GM21515 (cell line): ENCODE measurements around the gene TMEM72.

Source experiments
- ATAC-seq: cut with Tn5 transposase; IDR thresholded peaks from one replicate; pipeline ENCODE4 v1.9.1; 2021; ENCODE audit not compliant: unreplicated experiment

The TMEM72 gene

DNA sequence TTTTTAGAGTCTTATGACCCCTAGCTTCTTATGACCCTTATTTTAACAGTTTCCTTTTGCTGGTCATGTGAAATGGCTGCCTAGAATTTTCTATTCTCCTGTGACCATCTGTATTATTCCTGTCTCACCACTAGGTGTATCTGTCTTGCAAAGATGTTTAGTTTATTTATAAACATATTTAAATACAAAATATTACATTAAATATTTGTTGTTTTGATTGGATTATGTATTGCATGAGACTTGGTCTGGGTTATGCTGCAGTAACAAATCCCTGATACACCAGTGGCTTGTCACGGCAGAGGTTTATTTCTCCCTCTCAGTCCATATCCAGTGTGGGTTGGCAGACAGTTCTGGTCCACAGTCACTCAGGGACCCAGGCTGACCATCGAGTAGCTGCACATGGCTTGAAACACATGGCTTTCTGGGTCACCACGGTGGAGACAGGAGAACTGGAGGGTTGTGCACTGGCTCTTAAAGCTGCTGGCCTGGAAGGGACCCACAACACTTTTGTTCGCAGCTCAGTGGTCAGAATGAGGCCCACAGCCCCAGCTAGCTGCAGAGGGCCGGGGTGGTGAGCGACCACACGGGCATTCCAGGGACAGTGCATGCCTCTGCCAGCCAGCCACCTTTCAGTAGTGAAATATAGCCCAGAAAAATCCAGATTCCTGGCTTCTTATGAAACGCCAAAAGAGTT is 55.8 kb downstream of the TMEM72 start:
- no peak for ATAC-seq

DNA sequence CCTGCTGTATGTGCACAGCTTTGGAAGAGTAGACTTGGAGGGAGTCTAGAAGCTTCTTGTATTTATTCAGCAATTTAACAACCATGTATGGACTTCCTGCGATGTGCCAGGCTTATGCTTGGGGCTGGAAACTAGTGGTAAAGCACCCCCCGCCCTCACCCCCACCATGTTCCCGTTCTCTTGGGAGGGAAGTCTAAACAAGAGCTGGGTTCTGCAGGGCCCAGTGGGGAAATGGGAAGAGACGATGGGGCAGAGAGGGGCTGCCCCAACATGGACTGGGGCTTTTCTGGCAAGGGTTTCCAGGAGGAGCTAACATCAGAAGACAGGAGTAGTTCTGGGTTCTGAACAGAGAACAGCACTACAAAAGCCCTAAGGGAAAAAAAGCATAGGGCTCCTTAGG is 56.5 kb downstream of the TMEM72 start:
- no peak for ATAC-seq

DNA sequence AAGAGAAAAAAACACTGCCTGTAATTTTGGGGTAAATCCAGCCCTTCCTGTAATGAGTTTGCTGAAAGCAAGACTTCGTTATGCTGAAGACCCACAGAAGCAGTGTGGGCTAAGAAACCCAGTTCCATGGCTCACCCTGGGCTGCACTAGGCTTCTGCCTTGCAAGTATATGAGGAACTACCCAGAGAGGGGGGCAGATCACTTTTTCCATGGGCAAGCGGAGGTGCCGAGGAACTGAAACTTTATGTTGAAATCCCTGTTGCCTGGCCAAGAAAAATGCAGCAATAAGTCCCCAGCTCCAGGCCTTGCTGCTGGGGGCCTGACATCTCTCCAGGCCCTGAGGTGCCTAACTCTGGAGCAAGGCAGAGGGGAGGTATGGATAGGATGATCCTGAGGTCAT is 57.0 kb downstream of the TMEM72 start:
- ATAC-seq = no peak

DNA sequence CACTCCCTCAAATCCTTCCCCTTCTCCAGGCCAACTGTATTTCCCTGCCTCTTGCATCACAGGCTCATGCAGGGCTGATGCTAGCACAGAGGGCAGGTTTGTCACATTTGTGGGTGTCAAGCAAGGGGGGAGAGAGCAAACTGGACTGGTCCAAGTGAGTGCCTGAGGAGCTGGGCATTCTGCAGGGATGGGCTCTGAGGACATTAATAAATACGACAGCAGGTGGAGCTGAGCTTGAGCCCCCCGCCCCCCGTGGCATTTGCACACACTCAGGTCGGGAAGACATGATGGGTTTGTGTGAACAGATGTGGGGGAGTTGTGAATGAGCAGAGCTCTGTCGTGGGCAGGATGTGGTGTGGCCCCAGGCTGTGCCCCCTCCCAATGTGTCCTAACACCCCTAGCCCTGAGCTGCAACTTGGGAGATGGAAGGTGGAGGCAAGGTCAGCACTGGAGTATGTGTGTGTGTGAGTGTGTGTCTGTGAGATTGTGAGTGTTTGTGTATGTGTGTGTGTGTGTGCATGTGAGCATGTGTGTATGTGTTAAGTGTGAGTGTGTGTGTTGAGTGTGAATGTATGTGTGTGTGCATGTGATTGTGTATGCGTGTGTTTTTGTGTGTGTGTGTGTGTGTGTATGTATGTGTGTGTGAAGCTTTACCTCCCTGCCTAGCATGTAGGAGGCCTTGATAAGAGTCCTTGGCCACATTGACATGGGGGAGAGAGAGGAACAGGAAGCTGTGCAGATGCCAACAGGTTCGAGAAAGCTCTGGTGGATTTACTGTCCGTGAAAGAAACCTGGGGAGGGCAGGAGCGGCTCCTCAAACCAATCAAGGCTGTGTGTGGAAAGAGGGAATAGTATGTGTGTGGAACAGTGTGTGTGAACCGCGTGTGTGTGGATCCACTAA is 57.6 kb downstream of the TMEM72 start:
- ATAC-seq = no peak

DNA sequence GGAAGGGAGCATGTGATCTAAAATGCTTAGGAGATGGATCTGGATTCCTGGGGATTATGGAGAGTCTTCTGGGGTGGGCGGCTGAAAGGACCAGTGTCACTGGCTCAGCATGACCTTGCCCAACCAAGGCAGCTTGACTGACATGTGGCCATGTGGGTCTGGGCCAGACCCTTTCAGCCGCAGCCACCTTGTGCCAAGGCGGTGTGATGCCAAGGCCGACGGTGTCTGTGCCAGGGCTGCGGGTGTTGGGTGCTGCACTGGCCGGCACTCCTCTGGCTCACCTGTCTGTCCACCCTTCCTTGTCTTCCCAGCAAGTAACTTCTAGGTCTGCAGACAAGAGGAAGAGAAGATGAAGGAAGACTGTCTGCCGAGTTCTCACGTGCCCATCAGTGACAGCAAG is 58.7 kb downstream of the TMEM72 start:
- no peak for ATAC-seq

DNA sequence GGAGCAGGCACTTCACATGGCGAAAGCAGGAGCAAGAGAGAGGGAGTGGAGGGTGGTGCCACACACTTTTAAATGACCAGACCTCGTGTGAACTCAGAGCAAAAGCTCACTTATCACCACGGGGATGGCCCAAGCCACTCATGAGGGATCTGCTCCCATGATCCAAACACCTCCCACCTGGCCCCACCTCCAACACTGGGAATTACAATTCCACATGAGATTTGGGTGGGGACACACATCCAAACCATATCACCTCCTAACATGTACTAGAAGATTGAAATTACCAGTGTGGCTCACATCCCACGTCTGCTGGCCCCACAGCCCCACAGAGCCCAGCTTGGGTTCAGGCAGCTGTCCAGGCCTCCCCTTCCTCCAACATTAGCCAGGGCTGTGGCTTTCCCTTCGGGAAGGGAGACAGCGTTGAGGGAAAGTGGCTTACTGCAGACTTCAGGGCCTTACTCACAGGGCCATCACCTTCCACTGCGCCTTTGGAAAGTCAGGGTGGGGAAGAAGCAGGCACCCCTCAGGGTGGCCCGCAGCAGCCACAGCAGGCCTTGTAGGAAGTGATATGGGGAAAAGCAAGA is 59.8 kb downstream of the TMEM72 start:
- ATAC-seq = no peak

DNA sequence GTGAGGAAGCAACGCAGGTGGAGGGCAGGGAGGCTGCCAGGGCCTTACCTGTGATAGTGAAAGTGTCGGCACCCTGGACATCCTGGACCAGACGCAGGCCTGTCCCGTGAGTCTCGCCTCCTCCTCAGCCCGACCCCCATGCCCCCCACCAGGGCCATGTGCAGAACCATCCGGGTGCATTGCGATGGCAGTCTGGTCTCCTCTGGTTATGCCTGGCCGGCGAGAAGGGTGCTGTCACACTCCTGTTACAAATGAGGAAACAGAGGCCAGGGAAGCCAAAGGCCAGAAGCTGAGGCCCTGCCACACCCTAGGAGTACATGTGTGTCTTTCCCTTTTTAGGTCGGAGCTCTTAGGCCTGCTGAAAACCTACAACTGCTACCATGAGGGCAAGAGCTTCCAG is 60.3 kb downstream of the TMEM72 start:
- ATAC-seq = no peak

DNA sequence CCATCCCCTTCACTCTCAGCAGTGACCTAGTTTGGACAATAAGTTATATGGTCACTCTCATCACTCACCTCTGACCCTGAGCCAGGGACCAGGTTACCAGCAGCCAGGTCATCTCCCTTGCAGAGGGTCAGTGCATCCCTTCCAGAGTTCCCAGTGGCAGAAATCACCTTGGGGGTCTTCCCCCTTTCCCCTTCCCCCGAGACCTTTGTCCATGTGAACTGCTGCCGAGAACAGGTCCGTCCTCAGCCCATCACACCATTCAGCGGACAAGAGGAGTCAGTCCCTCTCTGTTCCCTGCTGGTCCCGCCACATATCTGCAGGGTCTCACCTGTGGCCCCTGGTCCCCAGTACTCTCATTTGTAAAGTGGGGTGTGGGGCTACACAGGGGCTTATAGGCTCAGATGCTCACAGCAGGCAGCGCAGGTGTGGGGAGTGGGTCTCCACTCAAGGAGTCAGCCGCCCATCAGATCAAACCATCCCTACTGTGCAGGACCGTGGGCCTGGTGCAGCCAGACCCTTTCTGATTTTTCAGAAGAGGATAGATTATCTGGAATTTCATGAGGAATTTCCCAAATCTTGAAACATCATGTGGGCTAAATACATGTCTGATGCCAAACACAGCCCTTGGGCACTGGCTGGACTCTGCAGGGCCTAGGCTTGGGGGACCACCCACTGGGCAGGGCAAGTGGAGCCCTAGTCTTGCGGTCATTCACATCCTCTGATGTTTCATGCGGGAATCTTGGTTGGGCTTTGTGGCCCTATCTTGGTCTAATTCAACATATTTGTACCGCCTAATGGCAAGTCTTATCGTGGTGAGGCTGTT is 61.0 kb downstream of the TMEM72 start:
- ATAC-seq = no peak

DNA sequence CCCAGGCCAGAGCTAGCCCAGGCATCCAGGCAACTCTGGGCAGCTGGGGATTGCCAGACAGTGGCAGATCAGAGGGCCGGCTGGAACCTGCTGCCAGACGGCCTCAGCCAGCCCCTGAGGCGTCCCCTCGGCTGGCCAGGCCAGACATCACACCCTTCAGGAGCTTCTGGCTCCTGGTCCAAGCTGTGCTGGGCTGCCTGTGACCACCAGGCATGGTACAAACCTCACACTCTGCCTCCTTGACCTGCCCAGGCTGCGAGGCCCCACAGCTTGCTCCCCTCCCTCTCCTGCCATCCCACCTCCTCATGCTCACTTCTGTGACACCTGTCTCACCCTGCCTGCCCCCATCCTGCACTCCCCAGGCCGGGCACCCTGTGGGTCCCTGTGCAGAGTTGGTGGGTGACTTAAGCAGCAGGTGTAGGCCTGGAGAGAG is 61.8 kb downstream of the TMEM72 start:
- ATAC-seq = no peak

DNA sequence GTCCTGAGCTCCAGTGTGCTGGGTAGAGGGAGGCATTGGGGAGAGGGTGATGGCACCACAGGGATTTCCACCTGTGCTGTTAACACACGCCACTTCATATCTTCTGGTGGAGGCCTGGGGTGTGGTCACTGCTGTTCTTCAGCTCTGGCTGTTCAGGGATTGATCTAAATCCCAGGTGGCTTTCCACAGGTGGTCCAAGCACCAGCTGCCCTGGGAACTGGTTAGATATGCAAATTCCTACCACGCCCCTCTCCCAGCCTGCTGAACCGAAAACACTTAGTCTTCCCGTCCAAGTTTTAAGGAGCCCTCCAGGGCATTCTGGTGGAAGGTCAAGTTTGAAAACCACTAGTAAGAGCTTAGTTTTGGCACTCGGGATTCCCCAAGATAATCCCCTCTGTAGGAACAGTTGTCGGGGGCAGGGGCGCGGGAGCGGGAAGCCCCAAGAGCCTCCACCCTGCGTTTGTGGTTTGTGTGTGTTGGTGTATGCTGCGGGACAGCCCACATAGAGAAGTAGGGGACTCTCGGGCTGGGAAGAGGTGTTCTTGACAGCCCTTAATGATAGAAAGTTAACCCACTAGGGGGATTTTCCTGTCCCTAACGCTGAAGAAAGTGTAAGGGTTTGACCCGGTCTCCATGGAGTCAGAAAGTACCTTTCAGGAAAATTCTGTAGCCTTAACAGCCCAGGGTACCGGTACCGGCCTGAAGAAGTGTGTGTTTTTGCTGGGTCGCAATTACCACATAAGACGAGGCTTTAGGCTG is 62.4 kb downstream of the TMEM72 start:
- ATAC-seq = no peak

DNA sequence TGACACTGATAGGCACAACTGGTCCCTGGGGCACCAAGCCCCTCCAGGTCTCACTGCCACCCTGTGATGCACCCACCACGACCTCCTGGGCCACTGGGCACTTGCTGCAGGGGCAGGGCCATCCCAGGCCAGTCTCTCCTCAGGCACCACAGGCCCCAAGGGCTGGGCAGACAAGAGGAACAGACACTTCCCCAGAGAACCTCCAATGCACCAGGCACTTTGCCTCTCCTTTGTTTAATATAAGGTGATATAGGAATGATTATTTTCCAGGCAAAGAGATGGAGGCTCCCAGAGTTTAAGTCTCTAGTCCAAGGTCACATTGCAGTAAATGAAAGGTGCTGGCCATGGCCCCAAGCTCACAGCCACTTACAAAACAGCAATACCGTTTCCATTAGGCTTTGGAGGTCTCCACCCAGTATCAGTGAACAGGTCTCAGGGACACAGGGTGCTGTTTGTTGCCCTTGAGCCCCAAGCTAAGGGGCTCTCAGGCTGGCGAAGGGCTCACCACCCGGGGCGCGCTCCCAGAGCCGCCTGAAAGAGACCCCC is 63.0 kb downstream of the TMEM72 start:
- ATAC-seq = no peak

DNA sequence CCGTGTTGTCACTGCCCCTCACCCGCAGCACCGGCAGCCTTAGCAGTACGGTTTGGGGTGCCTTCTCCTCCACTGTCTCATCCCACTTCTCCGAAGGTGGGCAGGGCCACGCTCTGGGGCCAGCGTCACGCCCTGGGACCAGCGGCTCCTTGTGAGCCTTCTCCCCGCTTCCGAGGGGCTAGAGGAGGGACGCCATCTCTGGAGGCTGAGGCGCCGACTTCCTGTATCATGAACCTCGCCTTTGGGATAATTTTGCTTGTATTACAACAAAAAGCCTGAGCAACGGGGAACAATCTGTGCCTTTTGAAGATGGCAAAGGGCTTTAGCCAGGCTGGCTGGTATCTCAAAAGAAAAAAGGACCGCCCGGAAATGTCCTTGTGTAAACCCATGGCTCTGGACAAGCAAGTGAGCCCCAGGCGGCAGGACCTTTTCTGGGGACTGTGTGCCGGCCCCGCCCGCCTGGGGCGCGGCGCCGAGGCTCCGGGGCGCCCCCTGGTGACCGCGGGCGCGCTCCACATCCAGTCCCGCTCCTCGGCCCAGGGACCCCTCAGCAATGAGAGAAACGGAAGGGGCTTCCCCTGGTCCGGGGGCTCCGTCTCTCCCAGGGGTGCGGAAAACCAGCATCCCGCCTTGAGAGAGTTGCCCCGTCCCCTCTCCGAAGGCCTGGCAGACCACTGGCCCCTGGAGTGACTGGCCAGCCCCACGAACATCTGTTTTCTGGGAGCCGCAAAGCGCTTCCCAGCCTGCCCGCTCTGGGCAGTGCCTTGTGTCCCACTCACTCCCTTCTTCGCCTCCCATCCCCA is 63.7 kb downstream of the TMEM72 start:
- ATAC-seq = peak; percentile 70

DNA sequence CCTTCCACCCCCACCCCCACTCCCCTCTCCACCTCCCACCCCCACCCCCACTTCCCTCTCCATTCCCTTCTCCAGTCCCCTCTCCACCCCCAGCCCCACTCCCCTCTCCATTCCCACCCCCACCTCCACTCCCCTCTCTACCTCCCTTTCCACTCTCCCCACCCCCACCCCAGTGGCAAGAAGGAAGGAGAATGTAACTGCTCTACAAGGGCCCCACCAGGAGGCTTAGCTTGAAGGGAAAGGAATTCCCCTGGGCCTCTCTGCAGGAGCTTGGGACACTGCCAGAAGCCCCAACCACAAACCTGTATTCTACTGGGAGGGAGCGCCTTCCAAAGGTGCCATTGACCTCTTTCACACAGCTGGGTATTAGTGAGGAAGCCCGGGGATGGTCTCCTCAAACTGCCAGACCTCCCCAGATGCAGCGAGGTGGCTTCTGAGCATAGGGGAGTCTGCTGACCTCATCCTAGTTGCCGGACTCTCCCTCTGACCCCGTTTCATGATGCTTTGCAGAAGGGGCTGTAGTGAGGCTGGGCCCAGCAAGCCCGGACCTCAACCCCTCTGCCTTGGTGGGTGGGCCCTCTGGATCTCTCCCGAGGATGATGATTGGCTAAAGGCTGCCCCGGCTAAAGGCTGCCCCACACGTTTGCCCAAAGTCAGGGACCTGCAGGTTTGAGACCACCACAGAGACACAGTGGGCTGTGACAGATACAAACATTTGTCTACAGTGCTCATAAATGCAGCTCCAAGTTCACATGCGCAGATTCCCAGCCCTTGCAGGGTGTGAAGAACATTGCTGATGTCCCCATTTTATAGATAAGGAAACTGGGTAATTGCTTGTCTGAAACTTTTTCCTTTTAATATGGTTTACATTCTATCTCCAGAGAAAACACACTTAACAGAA is 64.5 kb downstream of the TMEM72 start:
- ATAC-seq = no peak

DNA sequence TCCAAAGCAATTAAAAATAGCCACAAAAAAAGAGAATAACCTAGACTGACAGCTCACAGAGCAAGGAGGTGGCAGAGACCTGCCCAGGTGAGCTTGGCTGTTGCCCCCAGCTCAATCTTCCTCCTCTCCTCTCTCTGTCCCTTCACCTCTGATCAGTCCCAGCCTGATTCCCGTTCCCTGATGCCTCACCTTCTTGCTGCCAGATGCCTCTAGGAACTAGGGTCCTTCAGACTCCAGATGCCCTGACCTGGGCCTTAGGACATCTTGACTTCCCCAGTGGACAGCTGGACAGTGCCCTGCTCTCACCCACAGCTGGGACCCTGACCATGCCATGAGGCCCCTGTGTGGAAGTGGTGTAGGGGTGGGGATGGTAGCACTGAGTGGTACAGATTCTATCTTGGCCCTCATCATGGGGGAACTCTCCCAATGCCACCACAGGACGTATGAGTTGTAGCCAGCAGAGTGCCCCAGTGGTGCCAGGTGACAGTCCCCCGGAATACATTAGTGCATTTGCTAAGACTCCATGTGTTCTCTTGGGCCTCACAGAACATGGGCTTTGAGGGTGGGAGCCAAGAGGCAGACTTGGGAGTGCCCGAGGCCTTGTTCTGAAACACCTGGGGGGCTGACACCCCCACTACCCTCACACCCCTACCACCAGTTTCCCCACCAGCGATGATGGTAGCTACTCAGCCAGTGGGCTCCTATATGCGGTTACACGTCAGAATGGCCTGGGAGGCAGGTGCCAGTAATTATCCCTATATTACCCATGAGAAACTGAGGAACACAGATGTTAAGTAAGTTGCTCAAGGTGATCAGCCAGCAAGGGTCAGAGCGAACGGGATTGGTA is 65.4 kb downstream of the TMEM72 start:
- no peak for ATAC-seq

DNA sequence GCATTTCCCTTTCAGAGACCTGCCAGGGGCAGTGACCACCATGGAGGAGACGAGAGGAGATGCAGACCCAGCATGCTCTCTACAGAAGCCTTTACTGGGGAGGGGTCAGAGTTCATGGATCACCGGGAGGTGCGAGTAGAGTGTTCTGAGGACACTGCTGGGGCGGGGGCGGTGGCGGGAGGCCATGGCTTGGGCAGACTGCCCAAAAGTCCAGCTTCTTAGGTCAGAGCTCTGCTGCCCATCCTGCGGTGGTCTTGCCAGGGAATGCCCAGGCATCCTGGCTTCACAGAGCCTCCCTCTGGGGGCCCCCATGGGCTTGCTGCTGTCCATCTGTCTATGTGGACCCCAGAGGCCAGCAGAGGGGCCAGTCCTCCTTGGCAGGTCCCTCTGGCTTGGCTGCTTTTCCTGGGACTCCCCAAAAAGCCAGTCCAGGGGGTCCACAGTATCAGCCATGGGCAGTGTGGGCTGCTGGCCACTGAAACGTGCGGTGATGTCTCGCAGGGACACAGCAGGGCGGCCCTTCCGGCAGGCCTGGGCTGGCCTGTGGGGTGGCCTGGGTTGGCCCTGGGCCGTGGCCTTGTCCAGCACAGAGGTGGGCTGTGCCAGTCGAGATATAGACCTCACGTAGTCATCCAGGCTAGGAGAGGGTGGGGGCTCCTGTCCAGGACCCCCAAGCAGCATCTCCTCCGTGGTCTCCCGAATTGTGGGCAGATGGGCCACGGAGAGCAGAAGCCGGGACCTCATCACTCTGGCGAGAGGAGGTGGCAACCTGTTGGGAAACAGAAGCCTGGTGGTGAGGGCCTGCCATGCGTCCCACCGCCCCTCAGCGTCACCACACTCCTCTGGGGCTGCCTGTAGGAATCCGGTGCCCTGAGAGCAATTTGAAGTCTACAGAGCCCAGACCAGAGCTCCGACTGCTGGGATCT is 66.4 kb downstream of the TMEM72 start:
- no peak for ATAC-seq

DNA sequence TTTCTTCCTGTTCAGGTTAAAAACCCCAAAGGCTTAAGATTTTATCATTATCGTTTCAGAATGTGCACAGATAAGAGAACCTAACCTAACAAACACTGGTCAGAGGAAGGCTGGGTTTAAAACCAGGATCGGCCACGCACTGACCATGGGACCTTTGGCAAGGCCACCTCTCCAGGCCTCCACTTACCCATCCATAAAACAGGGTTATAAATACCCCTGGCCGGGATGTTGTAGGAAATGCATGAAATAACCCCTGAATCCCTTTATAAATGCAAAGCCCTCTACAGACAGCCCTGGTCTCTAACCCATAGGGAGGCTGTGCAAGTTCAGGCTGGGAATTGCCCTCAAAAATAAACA is 67.1 kb downstream of the TMEM72 start:
- no peak for ATAC-seq
